Keratinocyte (primary cell): Measurements from ENCODE around the gene PKHD1. TPM values are rescaled to one million over a fixed set of nuclear protein-coding genes. Genes with fewer than 3 reads are reported as not detected.

Experiments
- DNase-seq: peaks from one replicate; pipeline ENCODE4 v3.0.0-alpha.2; 2011; ENCODE audit warnings: low read depth, missing footprints, low spot score
- FAIRE-seq: peaks from 2 replicates; lab custom pipeline; 2011; peaks lifted over from hg19 to GRCh38; lab: Jason Lieb, UNC
- H2AFZ ChIP-seq: 2 replicates; pipeline ENCODE4 v1.6.0; 2012; ENCODE audit warnings: low read length, control low read depth, inconsistent platforms; ENCODE audit not compliant: control insufficient read depth
- H3K27ac ChIP-seq: 2 replicates; pipeline ENCODE4 v1.5.1; 2011; ENCODE audit warnings: low read length; ENCODE audit not compliant: control insufficient read depth, insufficient read depth
- H3K27me3 ChIP-seq: 3 replicates; pipeline ENCODE4 v1.6.0; 2011; ENCODE audit warnings: low read length; ENCODE audit not compliant: control insufficient read depth, insufficient read depth; ENCODE audit errors: extremely low read depth
- H3K36me3 ChIP-seq, 2 experiments: 2 replicates in 1 of 2; 3 replicates in 1 of 2; pipeline ENCODE4 v1.5.1; 2011; ENCODE audit warnings: low read length in 2 of 2, mild to moderate bottlenecking in 1 of 2; ENCODE audit not compliant: control insufficient read depth in 2 of 2, insufficient read depth in 2 of 2; ENCODE audit errors: extremely low read depth in 1 of 2
- H3K4me1 ChIP-seq: 3 replicates; pipeline ENCODE4 v1.5.1; 2011; ENCODE audit warnings: low read length; ENCODE audit not compliant: control insufficient read depth, insufficient read depth; ENCODE audit errors: extremely low read depth
- H3K4me2 ChIP-seq: 3 replicates; pipeline ENCODE4 v1.6.0; 2011; ENCODE audit warnings: low read depth, low read length; ENCODE audit not compliant: control insufficient read depth, insufficient read depth; ENCODE audit errors: extremely low read depth
- H3K4me3 ChIP-seq, 3 experiments: fragments of 200-600 bp in 1 of 3; sonication (generic) in 1 of 3; 2 replicates in 2 of 3; 3 replicates in 1 of 3; pipeline ENCODE4 v1.5.1; 2011 to 2016; ENCODE audit warnings: low read length in 3 of 3, mild to moderate bottlenecking in 3 of 3, control low read depth in 2 of 3, inconsistent platforms in 1 of 3, low read depth in 1 of 3, mixed read lengths in 1 of 3, mixed run types in 1 of 3, moderate library complexity in 1 of 3; ENCODE audit not compliant: control insufficient read depth in 2 of 3, insufficient read depth in 2 of 3; ENCODE audit errors: extremely low read depth in 1 of 3
- H3K79me2 ChIP-seq: 2 replicates; pipeline ENCODE4 v1.6.0; 2012; ENCODE audit warnings: low read length; ENCODE audit not compliant: control insufficient read depth, insufficient read depth
- H3K9ac ChIP-seq: 3 replicates; pipeline ENCODE4 v1.6.0; 2011; ENCODE audit warnings: low read length; ENCODE audit not compliant: control insufficient read depth, insufficient read depth; ENCODE audit errors: extremely low read depth
- H3K9me1 ChIP-seq: 3 replicates; pipeline ENCODE4 v1.6.0; 2011; ENCODE audit warnings: low read length; ENCODE audit not compliant: control insufficient read depth, insufficient read depth; ENCODE audit errors: extremely low read depth
- H3K9me3 ChIP-seq: 2 replicates; pipeline ENCODE4 v1.5.1; 2012; ENCODE audit warnings: low read depth, low read length; ENCODE audit not compliant: control insufficient read depth
- H4K20me1 ChIP-seq: 3 replicates; pipeline ENCODE4 v1.6.0; 2011; ENCODE audit warnings: low read length; ENCODE audit not compliant: control insufficient read depth, insufficient read depth; ENCODE audit errors: extremely low read depth
- CTCF ChIP-seq, 3 experiments: IDR thresholded peaks in 1 of 3; conservative IDR thresholded peaks in 1 of 3; optimal IDR thresholded peaks in 1 of 3; 2 replicates in 2 of 3; 3 replicates in 1 of 3; pipeline versions ENCODE3 to v1.5.1; 2011; ENCODE audit warnings: low read length in 3 of 3, mild to moderate bottlenecking in 3 of 3, moderate library complexity in 2 of 3, control low read depth in 1 of 3, inconsistent platforms in 1 of 3; ENCODE audit not compliant: insufficient read depth in 2 of 3; ENCODE audit errors: extremely low read depth in 1 of 3
- EZH2 ChIP-seq: IDR thresholded peaks from one replicate; pipeline ENCODE4 v1.6.1; 2012; ENCODE audit warnings: inconsistent platforms, mild to moderate bottlenecking, low read length, moderate library complexity
- dilution Hi-C: fragments of 300-500 bp; cut with MboI; formaldehyde crosslinking; loops from one replicate; pipeline ENCODE4 v1.7.0; 2020; ENCODE audit warnings: low sequenced_read_pairs; ENCODE audit not compliant: extremely low pct_ligation_motif_present
- polyA plus RNA-seq, 5 experiments: library from polyadenylated mRNA; depleted of rRNA in 3 of 5; stranded (reverse) in 3 of 5; stranded (forward) in 1 of 5; unstranded in 1 of 5; fragments of >200 nt; gene quantifications; 1 replicate in 1 of 5; 2 replicates in 3 of 5; 3 replicates in 1 of 5; pipeline versions ENCODE4 v1.2.1 to v1.2.3, GENCODE V29; 2011 to 2012; ENCODE audit warnings: missing spikeins in 2 of 5, low read depth in 1 of 5, low replicate concordance in 1 of 5

PKHD1 gene
- polyA plus RNA-seq, 1 donor (not counting 4 experiments of a cell fraction or from before 2014, with no cell fraction given), result under 0.01 TPM

- Histone ChIP-seq H3K9ac (no peak overlapping the region), H3K36me3 (no peaks in the 10 kb centered on the region), H3K9me1 (no peaks in the 10 kb centered on the region), H3K27ac (no peak overlapping the region), H3K4me1 (no peaks in the 10 kb centered on the region), H3K27me3 (no peaks in the 10 kb centered on the region), H3K4me3 (no peak overlapping the region), H3K79me2 (no peaks in the 10 kb centered on the region), H2AFZ (no peak overlapping the region), H3K4me2 (no peak overlapping the region), H4K20me1 (no peaks in the 10 kb centered on the region), H3K9me3 (no peaks in the 10 kb centered on the region)
- TF ChIP-seq EZH2, result no peak
- TF ChIP-seq CTCF (optimal IDR thresholded peaks at IDR 0.05 in 1 of 3, IDR thresholded peaks at IDR 0.05 in 1 of 3, conservative IDR thresholded peaks at IDR 0.05 in 1 of 3; ENCODE audit: extremely low read depth in 1 of 3, insufficient read depth in 2 of 3, low read length in 3 of 3), result no peak
- FAIRE-seq, result no peak
- dilution Hi-C loops, result no loop called here
- no peak for DNase-seq
These were observed 230.9 kb downstream of the PKHD1 start for GRCh38 chr6:51856508-51856907.

- H3K79me2 ChIP-seq, result no peaks in the 10 kb centered on the region
- H4K20me1 ChIP-seq, result no peaks in the 10 kb centered on the region
- H3K27me3 ChIP-seq, result no peaks in the 10 kb centered on the region
- TF ChIP-seq EZH2 (no peak), CTCF (optimal IDR thresholded peaks at IDR 0.05 in 1 of 3, IDR thresholded peaks at IDR 0.05 in 1 of 3, conservative IDR thresholded peaks at IDR 0.05 in 1 of 3; ENCODE audit: extremely low read depth in 1 of 3, insufficient read depth in 2 of 3, low read length in 3 of 3) (peak; percentile 52 to 55 (median 54))
- DNase-seq (peak; percentile 7), FAIRE-seq (peak; percentile 63)
- no peak overlapping the region for H3K4me3 ChIP-seq
- no peaks in the 10 kb centered on the region for H3K9me3 ChIP-seq
- H3K4me2 ChIP-seq, result no peak overlapping the region
- H3K27ac ChIP-seq, result no peak overlapping the region
- no peaks in the 10 kb centered on the region for H3K9me1 ChIP-seq
- H2AFZ ChIP-seq, result no peak overlapping the region
- no peak overlapping the region for H3K9ac ChIP-seq
- no peaks in the 10 kb centered on the region for H3K36me3 ChIP-seq
- dilution Hi-C loops, result no loop called here
- no peaks in the 10 kb centered on the region for H3K4me1 ChIP-seq
These were observed 231.9 kb downstream of the PKHD1 start for GRCh38 chr6:51855310-51856082.
